AG04449 (cell line): ENCODE results near the gene EYA4.

Experiments
- CTCF ChIA-PET: fragments of 350-600 bp; formaldehyde crosslinking; extraction: SDS; loops from one replicate; lab custom pipeline; 2021; ENCODE audit warnings: antibody characterized with exemption; lab: Yijun Ruan, JAX
- POLR2A ChIA-PET: fragments of 400-600, 350-600 bp; formaldehyde crosslinking; extraction: SDS; loops from one replicate; lab custom pipeline; 2020; ENCODE audit warnings: antibody characterized with exemption, inconsistent platforms; lab: Yijun Ruan, JAX
- DNase-seq: peaks from one replicate; pipeline ENCODE4 v3.0.0-alpha.2; 2010; ENCODE audit warnings: low read depth, low spot score
- H3K4me3 ChIP-seq: 2 replicates; pipeline ENCODE4 v1.5.1; 2011; ENCODE audit warnings: low read depth, mild to moderate bottlenecking, control low read depth, low read length
- CTCF ChIP-seq: IDR thresholded peaks from one replicate; pipeline ENCODE4 v1.5.1; 2011; ENCODE audit warnings: mild to moderate bottlenecking, moderate library complexity, low read length, control low read depth, inconsistent platforms; ENCODE audit not compliant: insufficient read depth; ENCODE audit errors: missing control alignments

Gene EYA4

GRCh38 chr6:133245007-133245406 lies 3.9 kb downstream of the EYA4 start:
- DNase-seq, result no peak
- ChIA-PET POLR2A (no interaction called here), CTCF (no interaction called here)

GRCh38 chr6:133245422-133245903 lies 4.3 kb downstream of the EYA4 start:
- POLR2A ChIA-PET, result no interaction called here
- no peak for TF ChIP-seq CTCF
- DNase-seq, result no peak
- CTCF ChIA-PET, result no interaction called here
- H3K4me3 ChIP-seq, result no peak overlapping the region

More at GRCh38 chr6:133245007-133245406, 3.9 kb downstream of the EYA4 start:
- no peak overlapping the region for H3K4me3 ChIP-seq
- TF ChIP-seq CTCF, result no peak

- POLR2A ChIA-PET, result no interaction called here
- H3K4me3 ChIP-seq, result no peak overlapping the region
- TF ChIP-seq CTCF, result no peak
- CTCF ChIA-PET, result no interaction called here
- no peak for DNase-seq
Measured at GRCh38 chr6:133247581-133247980, 6.4 kb downstream of the EYA4 start.

GRCh38 chr6:133248241-133249001 lies 7.3 kb downstream of the EYA4 start:
- no peak for DNase-seq
- no peak for TF ChIP-seq CTCF
- no peak overlapping the region for H3K4me3 ChIP-seq
- POLR2A ChIA-PET, result no interaction called here
- CTCF ChIA-PET, result no interaction called here

- ChIA-PET POLR2A (no interaction called here), CTCF (interaction anchor here (0.6 kb wide), 1 partner anchor 66 kb away, joined by 3 read pairs; no protein-coding TSS in a partner anchor)
- DNase-seq, result no peak
- H3K4me3 ChIP-seq, result no peak overlapping the region
- TF ChIP-seq CTCF, result no peak
Measured at GRCh38 chr6:133251688-133252087, 10.5 kb downstream of the EYA4 start.

GRCh38 chr6:133254552-133255228 lies 13.5 kb downstream of the EYA4 start:
- DNase-seq, result no peak

More at GRCh38 chr6:133254552-133255228, 13.5 kb downstream of the EYA4 start:
- no peak overlapping the region for H3K4me3 ChIP-seq
- POLR2A ChIA-PET, result no interaction called here
- CTCF ChIA-PET, result no interaction called here
- TF ChIP-seq CTCF, result no peak
